GM18520 (cell line): ENCODE results near the gene SRCAP.

Experiments
- ATAC-seq: cut with Tn5 transposase; IDR thresholded peaks from one replicate; pipeline ENCODE4 v1.9.1; 2021; ENCODE audit not compliant: unreplicated experiment

The SRCAP gene

DNA sequence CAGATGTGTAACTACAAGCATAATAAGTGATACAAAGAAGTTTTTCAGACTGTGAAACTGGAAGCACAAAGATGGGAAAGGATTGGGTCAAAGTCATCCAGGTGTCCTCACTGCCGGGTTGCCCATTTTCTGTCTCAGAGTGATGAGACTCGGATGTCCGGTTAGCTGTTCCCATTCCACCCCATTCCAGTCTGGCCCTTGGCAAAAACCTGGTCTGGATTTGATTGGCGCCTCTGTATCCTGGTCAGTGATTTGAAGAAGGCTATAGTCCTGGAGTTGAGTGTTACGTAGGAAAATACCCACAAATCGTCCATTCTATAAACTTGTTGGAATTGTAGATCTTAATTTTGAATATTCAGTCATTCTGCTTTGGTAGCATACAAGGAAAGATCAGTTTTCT is 29.4 kb downstream of the SRCAP start:
- ATAC-seq: no peak

DNA sequence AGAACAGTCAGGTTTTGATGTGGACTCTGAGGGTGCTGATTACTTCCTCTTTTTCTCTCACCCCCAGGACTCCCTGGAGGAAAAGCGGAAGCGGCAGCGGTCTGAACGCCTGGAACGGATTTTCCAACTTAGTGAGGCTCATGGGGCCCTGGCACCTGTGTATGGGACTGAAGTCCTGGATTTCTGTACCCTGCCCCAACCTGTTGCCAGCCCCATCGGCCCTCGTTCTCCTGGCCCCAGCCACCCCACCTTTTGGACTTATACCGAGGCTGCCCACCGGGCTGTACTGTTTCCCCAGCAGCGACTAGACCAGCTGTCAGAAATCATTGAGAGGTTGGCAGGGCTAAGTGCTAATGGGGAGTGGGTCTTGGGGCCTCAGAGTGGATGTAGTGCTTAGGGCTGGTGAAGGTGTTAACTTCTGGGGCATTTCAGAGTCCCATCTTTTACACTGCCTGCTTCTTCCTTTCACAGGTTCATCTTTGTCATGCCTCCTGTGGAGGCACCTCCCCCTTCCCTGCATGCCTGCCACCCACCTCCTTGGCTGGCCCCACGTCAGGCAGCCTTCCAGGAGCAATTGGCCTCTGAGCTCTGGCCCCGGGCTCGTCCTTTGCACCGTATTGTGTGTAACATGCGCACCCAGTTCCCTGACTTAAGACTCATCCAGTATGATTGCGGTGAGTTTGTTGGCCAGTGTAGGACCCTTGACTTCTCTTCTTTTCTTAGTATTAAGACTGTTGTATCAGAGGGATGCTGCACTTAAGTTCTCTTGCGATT is 30.1 kb downstream of the SRCAP start:
- ATAC-seq: no peak

DNA sequence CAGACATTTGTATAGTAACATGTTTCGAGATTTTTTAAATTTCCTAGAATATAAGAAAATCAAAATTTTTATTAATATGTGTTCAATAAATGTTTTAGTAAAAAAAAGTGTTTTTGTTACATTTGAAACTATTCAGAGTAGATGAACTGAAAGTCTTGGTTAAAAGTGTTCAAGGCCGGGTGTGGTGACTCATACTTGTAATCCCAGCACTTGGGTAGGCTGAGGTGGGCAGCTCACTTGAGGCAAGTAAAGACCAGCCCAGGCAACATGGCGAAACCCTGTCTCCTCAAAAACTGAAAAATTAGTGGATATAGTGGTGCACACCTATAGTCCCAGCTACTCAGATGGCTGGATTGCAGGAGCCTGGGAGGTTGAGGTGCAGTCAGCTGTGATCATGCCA is 32.4 kb downstream of the SRCAP start:
- ATAC-seq: no peak

DNA sequence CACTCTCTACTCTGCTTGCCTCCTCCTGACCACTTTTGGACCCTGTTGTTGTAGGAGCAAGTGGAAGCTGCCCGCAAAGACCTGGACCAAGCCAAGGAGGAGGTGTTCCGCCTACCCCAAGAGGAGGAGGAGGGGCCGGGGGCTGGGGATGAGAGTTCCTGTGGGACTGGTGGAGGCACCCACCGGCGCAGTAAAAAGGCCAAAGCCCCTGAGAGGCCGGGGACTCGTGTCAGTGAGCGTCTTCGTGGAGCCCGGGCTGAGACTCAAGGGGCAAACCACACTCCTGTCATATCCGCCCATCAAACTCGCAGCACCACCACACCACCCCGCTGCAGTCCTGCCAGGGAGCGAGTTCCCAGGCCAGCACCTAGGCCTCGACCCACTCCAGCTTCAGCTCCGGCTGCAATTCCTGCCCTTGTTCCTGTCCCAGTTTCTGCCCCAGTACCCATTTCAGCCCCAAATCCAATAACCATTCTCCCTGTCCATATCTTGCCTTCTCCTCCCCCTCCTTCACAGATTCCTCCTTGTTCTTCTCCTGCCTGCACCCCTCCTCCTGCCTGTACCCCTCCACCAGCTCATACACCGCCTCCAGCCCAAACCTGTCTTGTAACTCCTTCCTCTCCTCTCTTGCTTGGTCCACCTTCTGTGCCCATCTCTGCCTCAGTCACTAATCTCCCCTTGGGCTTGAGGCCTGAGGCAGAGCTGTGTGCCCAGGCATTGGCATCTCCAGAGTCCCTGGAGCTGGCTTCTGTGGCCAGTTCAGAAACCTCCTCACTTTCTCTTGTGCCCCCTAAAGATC is 38.2 kb downstream of the SRCAP start:
- no peak for ATAC-seq

DNA sequence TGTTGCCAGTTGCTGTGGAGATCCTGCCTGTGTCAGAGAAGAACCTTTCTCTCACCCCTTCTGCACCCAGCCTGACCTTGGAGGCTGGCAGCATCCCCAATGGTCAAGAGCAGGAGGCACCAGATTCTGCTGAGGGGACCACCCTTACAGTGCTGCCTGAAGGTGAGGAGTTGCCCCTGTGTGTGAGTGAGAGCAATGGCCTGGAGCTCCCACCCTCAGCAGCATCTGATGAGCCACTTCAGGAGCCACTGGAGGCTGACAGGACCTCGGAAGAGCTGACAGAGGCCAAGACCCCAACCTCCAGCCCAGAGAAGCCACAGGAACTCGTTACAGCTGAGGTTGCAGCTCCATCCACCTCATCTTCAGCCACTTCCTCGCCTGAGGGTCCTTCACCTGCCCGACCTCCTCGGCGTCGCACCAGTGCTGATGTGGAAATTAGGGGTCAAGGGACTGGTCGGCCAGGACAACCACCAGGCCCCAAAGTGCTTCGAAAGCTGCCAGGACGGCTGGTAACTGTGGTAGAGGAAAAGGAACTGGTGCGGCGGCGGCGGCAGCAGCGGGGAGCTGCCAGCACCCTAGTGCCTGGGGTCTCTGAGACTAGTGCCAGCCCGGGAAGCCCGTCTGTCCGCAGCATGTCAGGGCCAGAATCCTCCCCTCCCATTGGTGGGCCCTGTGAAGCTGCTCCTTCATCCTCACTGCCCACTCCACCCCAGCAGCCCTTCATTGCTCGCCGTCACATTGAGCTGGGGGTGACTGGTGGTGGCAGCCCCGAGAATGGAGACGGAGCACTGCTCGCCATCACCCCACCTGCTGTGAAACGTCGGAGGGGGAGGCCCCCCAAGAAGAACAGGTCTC is 39.0 kb downstream of the SRCAP start:
- no peak for ATAC-seq

DNA sequence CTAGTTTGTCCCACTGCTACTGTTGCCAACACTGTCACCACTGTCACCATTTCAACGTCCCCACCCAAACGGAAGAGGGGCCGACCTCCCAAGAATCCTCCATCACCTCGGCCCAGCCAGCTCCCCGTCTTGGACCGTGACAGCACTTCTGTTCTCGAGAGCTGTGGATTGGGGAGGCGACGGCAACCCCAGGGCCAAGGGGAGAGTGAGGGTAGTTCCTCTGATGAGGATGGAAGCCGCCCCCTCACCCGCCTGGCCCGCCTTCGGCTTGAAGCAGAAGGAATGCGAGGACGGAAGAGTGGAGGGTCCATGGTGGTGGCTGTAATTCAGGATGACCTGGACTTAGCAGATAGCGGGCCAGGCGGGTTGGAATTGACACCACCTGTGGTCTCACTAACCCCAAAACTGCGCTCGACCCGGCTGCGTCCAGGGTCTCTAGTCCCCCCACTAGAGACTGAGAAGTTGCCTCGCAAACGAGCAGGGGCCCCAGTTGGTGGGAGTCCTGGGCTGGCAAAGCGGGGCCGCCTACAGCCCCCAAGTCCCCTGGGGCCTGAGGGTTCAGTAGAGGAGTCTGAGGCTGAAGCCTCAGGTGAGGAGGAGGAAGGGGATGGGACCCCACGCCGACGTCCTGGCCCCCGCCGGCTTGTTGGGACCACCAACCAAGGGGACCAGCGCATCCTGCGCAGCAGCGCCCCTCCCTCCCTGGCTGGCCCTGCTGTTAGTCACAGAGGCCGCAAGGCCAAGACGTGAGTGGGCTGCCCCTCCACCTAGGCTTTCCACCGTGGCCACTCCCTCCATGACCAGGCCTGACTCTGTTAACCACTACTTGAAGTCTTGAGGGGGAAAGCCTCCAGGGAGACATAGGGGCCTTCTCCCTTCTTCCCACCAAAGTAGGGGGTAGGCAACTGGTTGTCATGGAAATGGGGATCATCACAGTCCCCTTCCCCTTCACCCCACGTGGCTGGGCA is 40.3 kb downstream of the SRCAP start:
- no peak for ATAC-seq

DNA sequence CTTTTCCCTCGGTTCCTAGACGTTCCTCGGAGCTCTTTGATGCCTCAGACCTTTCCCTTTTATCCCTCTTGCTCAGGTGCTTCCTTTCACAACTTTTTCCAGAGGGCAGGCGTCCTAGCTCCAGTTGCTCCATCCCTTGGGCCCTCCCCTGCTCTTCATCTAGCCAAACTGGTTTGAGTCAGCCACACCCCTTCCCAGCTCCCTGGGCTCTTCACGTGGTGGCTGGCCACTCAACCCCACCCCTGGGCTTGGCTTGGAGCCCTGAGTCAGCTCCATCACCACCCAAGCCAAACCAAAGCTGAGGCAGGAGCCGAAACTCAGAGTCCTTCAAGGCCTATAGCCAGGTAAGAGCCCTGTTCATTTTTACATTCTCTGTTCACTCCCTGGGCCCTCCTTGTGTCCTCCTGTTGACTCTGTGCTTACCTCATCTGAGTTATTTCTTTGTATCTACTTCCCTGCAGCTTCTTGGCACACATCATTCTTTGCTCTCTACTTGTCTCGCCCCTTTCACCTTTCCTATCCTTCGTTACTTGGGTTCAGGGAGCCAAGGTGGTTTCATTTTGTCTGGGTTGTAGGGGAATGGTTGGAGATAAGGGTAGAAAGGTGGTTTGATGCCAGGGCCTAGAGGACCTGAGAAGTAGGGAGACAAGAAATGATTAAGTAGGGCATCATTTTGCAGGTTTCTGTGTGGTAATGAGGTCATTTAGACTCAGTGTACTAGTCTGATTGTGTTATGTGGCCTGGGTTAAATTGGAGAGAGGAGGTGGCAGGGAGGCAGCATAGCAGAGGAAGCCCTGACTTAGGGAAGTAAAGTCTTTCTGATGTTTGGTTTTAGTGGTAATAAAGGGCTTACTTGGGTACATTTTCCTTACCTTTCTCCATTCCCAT is 41.6 kb downstream of the SRCAP start:
- no peak for ATAC-seq

DNA sequence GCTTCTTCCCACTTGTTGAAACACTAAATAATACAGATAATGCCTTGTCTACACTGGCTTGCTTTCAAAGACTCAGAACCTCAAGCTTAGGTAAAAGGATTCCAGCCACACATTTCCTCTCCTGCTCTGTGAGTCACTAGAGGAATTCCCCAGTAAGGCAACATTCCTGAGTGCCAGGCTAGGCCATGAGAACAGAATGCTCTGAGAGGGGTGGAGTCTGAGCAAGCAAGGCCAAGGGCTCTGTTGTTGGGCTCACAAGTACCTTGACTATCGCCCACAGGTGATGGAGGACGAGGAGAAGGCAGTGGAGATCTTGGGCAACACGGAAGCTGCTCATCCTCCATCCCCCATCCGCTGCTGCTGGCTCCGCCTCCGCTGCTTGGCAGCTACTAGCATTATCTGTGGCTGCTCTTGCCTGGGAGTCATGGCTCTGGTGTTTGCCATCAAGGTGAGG is 42.5 kb downstream of the SRCAP start:
- no peak for ATAC-seq

DNA sequence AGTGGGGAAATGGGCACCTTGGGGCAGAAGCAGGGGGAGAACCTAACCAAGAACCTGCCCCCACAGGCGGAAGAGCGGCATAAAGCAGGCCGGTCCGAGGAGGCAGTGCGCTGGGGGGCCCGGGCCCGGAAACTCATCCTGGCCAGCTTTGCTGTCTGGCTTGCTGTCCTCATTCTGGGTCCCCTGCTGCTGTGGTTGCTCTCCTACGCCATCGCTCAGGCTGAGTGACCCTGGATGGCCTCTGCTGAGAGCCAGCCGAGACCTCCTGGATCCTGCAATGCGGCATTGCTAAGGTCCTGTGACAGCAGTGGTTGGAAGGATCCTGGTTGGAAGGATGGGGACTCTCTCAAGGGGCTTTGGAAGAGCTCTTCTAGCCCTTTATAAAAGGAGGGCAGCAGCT is 44.7 kb downstream of the SRCAP start:
- no peak for ATAC-seq

DNA sequence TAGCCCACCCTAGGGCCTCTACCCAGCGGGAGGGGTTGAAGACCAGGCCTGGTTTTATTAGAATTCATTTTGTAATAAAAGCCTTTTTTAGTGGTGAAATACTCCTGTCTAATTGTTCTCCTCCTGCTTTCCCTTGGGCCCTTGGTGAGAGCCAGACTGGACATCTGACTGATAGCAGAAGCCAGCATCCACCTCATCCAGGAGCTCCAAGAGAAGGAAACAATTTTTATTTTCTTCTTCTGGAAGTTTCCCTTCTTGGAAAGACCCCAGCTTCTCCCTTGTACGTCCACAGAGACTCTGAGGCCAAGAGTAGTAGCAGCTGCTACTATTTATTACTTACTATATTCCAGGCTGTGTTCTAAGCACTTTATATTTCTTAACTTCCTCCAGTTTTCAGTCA is 45.2 kb downstream of the SRCAP start:
- ATAC-seq: no peak

DNA sequence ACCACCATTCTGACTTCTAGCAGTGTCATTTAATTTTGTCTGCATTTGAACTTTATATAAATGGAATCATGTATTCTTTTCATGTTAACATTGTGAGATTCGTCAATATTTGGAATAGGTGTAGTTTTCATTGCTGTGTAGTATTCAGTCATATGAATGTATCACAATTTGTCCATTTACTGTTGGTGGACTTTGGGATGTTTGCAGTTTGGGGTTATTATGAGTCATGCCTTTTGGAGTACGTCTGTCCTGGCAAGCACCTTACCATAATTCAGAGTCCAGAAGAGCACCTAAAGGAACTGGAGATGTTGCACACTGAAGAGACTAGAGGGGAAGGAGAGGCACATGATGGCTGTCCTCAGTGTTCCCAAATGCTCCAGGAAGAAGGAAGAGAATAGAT is 46.1 kb downstream of the SRCAP start:
- ATAC-seq: no peak

DNA sequence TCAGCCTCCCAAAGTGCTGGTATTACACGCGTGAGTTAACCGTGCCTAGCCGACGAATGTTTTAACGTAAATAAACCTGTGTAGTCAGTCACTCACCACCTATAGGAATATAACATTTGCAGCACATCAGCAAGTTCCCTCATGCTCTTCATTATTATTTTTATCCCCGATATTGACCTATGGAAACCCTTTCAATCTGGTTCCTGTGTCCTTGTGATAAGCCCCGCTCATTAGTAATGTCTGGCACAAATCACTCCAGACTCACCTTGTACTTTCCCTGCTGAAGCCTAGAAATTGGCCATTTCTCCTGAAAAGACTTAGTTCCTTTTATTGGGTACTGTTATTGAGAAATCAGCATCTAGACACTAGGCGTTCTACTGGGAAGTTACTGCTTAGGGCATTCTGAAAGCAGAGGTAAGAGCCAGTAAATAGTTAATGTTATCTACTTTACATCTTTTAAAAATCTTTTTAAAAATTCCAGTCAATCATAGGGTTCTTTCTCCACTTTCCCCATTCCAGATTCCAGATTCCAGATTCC is 47.7 kb downstream of the SRCAP start:
- ATAC-seq: no peak

DNA sequence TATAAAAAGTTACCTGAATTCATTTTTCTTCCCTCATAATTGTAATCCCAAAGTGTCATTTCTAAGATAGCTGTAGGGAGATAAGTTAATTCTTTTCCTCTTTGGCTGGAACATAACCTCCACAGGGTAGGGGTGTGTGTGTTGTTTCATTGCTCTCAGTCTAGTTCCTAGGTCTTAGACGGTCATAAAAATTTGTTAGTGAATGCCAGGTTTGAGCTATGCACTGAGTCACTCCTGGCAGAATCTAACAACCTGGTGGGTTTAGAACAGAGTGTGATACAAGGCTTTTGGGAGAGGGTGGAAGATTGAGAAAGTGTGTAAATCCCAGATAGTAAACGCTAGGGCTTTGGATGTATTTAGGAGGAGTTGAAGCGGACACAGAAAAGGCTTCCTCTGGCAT is 48.4 kb downstream of the SRCAP start:
- ATAC-seq: no peak

DNA sequence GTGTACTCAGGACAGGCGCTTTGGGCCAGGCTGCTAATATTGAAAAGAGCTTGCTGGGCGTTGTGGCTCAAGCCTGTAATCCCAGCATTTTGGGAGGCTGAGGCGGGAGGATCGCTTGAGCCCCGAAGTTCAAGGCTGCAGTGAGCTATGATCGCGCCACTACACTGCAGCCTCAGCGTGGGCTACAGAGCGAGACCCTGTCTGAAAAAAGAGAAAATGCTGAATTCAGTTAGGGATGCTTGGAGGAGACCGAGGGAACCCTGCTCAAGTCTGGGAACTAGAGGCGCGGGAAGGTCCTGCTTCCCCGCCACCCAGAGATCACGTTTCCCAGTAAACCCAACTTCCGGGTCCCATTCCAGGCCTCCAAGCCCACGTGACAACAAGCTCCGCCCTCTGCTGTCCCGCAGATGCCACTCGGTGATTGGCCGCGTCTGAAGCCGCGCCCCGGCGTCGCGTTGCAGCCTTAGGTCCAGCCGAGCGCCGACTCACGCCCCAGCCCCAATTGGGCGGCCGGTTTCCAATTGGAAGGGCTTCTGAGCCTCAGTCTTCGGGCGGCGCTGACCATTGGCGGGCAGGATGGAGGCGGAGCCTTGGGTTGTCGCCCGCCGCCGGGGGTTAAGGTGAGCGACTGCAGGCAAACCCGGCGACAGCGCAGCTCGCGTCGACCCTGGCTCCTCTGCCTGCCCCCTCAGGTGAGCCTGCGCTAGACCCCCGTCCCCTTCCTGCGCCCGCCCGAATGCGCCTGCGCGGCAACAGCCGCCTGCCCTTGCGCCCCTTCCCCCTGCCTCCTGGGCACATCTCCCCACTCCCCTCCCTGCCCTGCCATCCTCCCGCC is 49.0 kb downstream of the SRCAP start, which contains the start of gene PHKG2:
PHKG2 (plus strand) TSS at position 627 of the 835 bp plus-strand sequence. CDS start 396 bp downstream, outside the sequence.
- peak; percentile 98 for ATAC-seq

DNA sequence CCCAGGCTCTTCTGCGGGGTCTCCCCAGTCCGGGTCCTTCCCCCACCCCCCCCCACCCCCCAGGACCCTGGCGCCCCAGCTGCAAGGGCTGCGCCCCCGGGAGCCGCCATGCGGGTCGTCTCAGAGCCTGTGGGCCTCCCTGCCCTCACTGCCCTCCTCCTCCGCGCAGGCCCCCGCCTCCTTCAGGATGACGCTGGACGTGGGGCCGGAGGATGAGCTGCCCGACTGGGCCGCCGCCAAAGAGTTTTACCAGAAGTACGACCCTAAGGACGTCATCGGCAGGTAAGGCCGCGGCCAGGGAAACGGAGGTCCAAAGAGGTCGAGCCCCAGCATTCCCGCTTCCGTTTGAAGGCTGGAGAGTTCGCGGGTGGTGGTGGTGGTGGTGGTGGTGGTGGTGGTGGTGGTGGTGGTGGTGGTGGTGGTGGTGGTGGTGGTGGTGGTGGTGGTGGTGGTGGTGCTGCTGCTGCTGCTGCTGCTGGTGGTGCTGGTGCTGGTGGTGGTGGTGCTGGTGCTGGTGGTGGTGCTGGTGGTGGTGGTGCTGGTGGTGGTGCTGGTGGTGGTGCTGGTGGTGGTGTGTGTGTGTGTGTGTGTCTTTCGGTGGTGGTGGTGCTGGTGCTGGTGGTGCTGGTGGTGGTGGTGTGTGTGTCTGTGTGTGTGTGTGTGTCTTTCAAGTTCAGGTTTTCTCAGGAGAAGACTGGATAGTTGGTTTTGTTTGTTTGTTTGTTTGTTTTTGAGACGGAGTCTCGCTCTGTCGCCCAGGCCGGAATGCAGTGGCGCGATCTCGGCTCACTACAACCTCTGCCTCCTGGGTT is 49.9 kb downstream of the SRCAP start:
- no peak for ATAC-seq

DNA sequence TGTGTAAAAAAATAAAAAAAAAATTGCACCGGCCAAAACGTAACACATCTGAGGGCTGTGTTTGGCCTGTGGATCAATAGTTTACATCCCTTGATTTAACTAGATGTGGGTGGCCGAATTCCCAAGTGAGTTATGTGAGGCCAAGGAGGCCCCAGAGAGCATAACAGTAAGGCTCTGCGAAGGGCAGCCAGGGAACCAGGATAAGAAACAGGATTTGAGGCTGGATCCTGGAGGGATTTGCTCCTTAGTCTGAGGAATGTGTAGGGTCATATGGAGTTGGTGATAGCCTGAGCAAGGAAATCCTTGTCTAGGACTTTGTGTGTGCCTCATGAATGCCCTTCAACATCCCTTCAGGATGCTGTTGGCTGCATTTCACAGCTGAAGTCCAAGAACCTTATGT is 51.2 kb downstream of the SRCAP start:
- ATAC-seq: no peak

DNA sequence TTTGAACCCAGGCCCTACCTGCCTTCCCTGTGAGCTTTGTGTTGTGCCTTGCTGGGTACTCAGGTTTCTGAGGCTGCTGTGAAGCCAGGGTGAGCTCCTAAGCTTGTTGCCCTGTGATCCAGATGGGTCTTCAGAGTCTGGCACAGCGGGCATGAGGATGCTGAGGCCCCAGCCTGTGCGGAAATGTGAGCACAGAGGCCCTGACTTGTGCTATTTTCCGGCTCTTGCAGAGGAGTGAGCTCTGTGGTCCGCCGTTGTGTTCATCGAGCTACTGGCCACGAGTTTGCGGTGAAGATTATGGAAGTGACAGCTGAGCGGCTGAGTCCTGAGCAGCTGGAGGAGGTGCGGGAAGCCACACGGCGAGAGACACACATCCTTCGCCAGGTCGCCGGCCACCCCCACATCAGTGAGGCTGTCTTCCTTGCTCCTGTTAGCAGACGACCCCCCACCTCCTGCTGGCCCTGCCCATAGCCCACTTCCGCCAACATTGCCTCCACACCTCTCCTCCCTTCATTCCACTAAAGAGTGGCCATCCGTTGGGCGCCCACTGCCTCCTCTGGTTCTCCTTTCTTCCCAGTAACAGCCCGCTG is 52.0 kb downstream of the SRCAP start:
- no peak for ATAC-seq
